Esophagus (tissue), 2 donors: ENCODE measurements around the gene OR2AT4. TPM values are rescaled to one million over a fixed set of nuclear protein-coding genes. Genes with fewer than 3 reads are reported as not detected.
"Not testable (repeated sequence)": the region's sequence is repeated elsewhere in the genome, so short reads cannot be mapped to it uniquely, and the experiment has no call there.

ENCODE experiments used
- H3K27ac ChIP-seq, 2 donors: one replicate each; pipeline ENCODE4 v1.5.1; 2013; ENCODE audit warnings: low read depth in 2 of 2, mild to moderate bottlenecking in 2 of 2, inconsistent platforms in 1 of 2, low read length in 1 of 2, moderate library complexity in 1 of 2
- H3K27me3 ChIP-seq, 2 donors: one replicate each; pipeline ENCODE4 v1.6.1; 2013; ENCODE audit warnings: low read length in 2 of 2, control low read depth in 1 of 2, mild to moderate bottlenecking in 1 of 2; ENCODE audit not compliant: insufficient read depth in 2 of 2, control insufficient read depth in 1 of 2
- H3K36me3 ChIP-seq, 2 donors: one replicate each; pipeline ENCODE4 v1.6.1; 2013; ENCODE audit warnings: low read length in 1 of 2; ENCODE audit not compliant: control insufficient read depth in 2 of 2, insufficient read depth in 2 of 2
- H3K4me1 ChIP-seq, 2 donors: one replicate each; pipeline ENCODE4 v1.6.1; 2013; ENCODE audit warnings: low read length in 1 of 2; ENCODE audit not compliant: control insufficient read depth in 2 of 2, insufficient read depth in 2 of 2
- H3K4me3 ChIP-seq, 2 donors: one replicate each; pipeline ENCODE4 v1.5.1; 2013; ENCODE audit warnings: low read length in 2 of 2, mild to moderate bottlenecking in 2 of 2, low read depth in 1 of 2, moderate library complexity in 1 of 2
- H3K9me3 ChIP-seq, 2 donors: one replicate each; pipeline ENCODE4 v1.6.1; 2013; ENCODE audit warnings: mild to moderate bottlenecking in 2 of 2, low read depth in 1 of 2, low read length in 1 of 2, moderate library complexity in 1 of 2; ENCODE audit not compliant: control insufficient read depth in 2 of 2, insufficient read depth in 1 of 2
- WGBS, 2 donors: extraction: QIAGEN DNeasy Blood & Tissue Kit; methylation state at CpG; one replicate each; pipeline ENCODE4 v1.1.7; 2013; 5-methylcytosine and 5-hydroxymethylcytosine counted together
- polyA plus RNA-seq, 2 donors: library from polyadenylated mRNA; stranded (reverse); fragments of 200-250 nt; gene quantifications; one replicate each; pipeline ENCODE4 v1.2.3, GENCODE V29; 2013
- donor health status: healthy with polysubstance abuse.
- donor health status: Bipolar disorder and iron deficiency.

The OR2AT4 gene
- polyA plus RNA-seq, 2 donors = not detected

DNA sequence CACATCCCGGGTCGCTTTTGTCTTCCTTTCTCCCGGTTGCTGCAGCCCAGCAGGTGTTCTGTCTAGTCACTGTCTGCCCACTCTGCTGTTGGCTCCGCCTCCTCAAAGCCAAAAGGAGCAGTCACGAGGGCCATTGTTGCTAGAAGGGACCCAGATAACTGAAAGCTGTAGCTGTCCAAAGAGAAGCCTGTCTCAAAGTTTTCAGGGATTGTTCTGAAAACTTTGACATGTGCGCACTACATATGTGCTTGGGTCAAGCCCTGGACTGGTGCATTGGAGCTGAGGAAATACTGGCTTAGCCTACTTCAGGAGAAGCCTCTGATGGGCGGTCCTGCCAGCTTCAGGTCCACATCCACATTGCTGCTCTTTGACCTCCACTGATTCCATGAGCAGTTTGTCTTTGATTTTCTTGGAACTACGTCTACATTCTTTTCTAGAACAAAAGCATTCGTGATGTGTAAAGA, 8.8 kb upstream of the OR2AT4 start:
- no peaks in the 10 kb centered on the region for H3K36me3 ChIP-seq
- H3K4me3 ChIP-seq = no peak overlapping the region
- H3K4me1 ChIP-seq = no peaks in the 10 kb centered on the region
- H3K9me3 ChIP-seq = peaks cover 0 to 2% of the 10 kb centered on the region in 2 donors
- H3K27me3 ChIP-seq = no peaks in the 10 kb centered on the region
- H3K27ac ChIP-seq = no peak overlapping the region
- 51 to 60% methylated on average over 9 of the region's 9 CpGs for WGBS, 2 donors

DNA sequence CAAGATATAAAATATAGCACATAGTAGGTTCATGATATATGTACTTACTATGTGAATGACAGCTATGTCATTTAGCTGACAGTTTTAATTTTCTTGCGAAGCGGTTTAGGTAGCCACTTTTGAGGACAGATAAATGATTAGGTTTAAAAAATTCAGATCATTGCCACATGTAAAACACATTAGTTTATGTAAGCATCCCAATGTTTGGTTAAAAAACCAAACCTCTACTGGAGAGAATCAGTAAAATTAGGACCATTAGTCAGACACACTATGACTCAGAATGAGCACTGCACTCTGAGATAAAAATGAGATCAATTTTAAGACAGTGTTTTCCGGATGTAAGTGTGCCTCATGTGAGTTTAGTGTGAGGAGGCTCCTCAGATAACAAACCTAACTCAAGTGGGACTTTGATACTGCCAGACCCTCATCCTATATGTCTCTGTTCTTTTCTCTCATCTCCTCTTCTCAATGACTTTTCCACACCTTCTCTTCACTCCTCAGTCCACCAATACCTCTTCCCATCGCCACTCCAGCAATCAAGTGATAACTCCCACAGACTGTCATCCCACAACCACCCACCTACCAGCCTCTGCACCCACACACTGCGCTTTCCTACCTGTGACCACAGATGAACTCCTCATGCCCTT, 6.8 kb upstream of the OR2AT4 start:
- no peaks in the 10 kb centered on the region for H3K4me1 ChIP-seq
- H3K4me3 ChIP-seq = no peak overlapping the region
- H3K36me3 ChIP-seq = no peaks in the 10 kb centered on the region
- no peaks in the 10 kb centered on the region for H3K27me3 ChIP-seq
- H3K9me3 ChIP-seq = peaks cover 0 to 2% of the 10 kb centered on the region in 2 donors
- WGBS, 2 donors = 67 to 70% methylated on average over 5 of the region's 5 CpGs
- H3K27ac ChIP-seq = no peak overlapping the region

DNA sequence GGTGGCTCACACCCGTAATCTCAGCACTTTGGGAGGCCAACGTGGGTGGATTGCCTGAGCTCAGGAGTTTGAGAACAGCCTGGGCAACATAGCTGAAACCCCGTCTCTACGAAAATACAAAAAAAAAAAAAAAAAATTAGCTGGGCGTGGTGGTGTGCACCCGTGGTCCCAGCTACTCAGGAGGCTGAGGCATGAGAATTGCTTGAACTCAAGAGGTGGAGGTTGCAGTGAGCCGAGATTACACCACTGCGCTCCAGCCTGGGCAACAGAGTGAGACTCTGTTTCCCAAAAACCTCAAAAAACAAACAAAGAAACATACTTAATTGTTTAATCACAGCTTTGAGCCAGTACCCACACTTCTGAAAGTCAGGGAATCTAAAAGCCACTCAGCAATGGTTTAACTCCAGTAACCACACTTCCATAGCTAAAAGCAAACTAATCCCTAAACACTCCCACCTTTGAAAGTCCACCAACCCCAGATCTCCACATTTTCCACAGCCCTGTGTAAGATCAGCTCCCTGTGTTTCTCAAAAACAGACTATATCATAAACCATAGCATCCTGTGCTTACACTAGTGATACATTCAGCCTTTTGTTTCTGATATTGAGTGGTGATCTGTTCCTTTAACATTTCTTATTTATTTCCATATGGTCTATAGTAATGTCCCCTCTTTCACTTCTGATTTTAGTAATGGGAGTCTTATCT, 4.9 kb upstream of the OR2AT4 start:
- Histone ChIP-seq H3K4me3 (no peak overlapping the region), H3K9me3 (peaks cover 0 to 2% of the 10 kb centered on the region in 2 donors), H3K4me1 (no peaks in the 10 kb centered on the region), H3K27ac (no peak overlapping the region), H3K36me3 (no peaks in the 10 kb centered on the region), H3K27me3 (no peaks in the 10 kb centered on the region)
- 82% methylated on average over 8 of the region's 8 CpGs for WGBS, 2 donors

DNA sequence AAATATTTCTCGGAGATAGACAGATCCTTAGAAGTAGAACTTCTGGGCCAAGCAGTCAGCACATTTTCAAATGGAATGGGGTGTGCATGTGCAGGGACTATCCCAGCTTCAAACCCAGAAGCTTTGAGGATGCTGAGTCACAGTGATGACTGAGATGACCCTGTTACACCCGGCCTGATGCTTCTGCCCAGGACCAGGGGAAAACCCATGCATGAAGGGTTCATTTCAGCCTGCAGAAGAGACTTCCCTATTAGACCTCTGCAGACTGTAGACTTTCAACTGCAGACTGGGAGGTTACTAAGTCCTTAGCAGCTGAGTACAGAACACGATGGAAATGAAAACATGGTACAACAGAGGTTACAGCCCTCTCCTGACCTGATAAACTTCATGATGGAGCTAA, 3.6 kb upstream of the OR2AT4 start:
- no peaks in the 10 kb centered on the region for H3K36me3 ChIP-seq
- no peaks in the 10 kb centered on the region for H3K27me3 ChIP-seq
- H3K4me1 ChIP-seq = no peaks in the 10 kb centered on the region
- H3K9me3 ChIP-seq = peaks cover 0 to 2% of the 10 kb centered on the region in 2 donors
- H3K27ac ChIP-seq = no peak overlapping the region
- WGBS, 2 donors = 28 to 34% methylated on average over 3 of the region's 3 CpGs
- H3K4me3 ChIP-seq = no peak overlapping the region

DNA sequence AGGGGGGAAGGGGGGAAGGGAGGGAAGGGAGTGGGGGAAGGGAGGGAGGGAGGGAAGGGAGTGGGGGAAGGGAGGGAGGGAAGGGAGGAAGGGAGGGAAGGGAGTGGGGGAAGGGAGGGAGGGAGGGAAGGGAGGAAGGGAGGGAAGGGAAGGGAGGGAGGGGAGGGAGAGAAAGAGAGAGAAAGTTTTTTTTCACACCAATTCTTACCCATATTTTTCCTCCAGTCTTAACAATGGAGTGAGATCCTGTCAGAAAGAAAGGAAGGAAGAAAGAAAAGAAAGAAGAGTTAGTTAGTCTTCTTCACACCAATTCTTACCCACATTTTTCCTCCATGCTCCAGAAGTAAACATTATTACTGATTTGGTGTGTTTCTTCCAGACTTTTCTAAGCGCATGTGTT, 3.0 kb upstream of the OR2AT4 start:
- Histone ChIP-seq H3K36me3 (no peaks in the 10 kb centered on the region), H3K27me3 (no peaks in the 10 kb centered on the region), H3K9me3 (peaks cover 0 to 2% of the 10 kb centered on the region in 2 donors), H3K27ac (no peak overlapping the region), H3K4me3 (no peak overlapping the region), H3K4me1 (no peaks in the 10 kb centered on the region)
- 93 to 97% methylated on average over 1 of the region's 1 CpG for WGBS, 2 donors

DNA sequence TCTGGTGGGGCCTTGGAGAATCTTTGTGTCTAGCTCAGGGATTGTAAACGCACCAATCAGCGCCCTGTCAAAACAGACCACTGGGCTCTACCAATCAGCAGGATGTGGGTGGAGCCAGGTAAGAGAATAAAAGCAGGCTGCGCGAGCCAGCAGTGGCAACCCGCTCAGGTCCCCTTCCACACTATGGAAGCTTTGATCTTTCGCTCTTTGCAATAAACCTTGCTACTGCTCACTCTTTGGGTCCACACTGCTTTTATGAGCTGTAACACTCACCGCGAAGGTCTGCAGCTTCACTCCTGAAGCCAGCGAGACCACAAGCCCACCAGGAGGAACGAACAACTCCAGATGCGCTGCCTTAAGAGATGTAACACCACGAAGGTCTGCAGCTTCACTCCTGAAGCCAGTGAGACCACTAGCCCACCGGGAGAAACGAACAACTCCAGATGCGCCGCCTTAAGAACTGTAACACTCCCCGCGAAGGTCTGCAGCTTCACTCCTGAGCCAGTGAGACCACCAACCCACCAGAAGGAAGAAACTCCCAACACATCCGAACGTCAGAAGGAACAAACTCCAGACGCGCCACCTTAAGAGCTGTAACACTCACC, 2.3 kb upstream of the OR2AT4 start:
- H3K9me3 ChIP-seq, H3K27me3 ChIP-seq, H3K4me3 ChIP-seq, H3K27ac ChIP-seq, H3K36me3 ChIP-seq, H3K4me1 ChIP-seq: not testable (repeated sequence)
- WGBS, 2 donors = 92% methylated on average over 22 of the region's 22 CpGs

DNA sequence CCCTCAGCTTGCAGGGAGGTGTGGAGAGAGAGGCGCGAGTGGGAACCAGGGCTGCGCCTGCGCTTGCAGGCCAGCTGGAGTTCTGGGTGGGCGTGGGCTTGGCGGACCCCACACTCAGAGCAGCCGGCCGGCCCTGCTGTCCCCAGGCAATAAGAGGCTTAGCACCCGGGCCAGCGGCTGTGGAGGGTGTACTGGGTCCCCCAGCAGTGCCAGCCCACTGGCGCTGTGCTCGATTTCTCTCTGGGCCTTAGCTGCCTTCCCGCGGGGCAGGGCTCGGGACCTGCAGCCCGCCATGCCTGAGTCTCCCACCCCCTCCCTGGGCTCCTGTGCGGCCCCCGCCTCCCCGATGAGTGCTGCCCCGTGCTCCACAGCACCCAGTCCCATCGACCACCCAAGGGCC, 1.5 kb upstream of the OR2AT4 start:
- WGBS, 2 donors = 89 to 94% methylated on average over 17 to 21 of the region's 21 CpGs
- not testable (repeated sequence) for H3K27ac ChIP-seq, H3K4me1 ChIP-seq, H3K4me3 ChIP-seq, H3K27me3 ChIP-seq, H3K36me3 ChIP-seq, H3K9me3 ChIP-seq

DNA sequence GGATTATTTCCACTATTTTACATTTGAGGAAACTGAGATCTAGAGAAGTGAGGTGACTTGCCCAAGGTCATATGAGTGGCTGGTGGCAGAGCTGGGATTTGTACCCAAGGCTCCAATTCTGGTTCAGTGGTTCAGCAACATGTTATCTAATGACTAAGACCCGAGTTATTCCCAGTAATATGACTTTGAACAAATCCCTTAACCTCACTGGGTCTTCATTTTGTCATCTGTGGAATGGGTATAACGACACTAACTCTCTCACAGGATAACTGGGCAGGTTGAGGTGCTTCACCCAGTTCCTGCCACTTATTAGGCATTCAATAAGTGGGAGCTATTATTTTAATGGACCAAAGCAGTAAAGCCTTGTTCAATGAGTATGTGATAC, 489 bp upstream of the OR2AT4 start:
- H3K27ac ChIP-seq = no peak overlapping the region
- WGBS, 2 donors = 55 to 61% methylated on average over 2 of the region's 2 CpGs
- H3K27me3 ChIP-seq = no peaks in the 10 kb centered on the region
- H3K9me3 ChIP-seq = no peaks in the 10 kb centered on the region
- H3K4me3 ChIP-seq = no peak overlapping the region
- H3K4me1 ChIP-seq = no peaks in the 10 kb centered on the region
- H3K36me3 ChIP-seq = no peaks in the 10 kb centered on the region

DNA sequence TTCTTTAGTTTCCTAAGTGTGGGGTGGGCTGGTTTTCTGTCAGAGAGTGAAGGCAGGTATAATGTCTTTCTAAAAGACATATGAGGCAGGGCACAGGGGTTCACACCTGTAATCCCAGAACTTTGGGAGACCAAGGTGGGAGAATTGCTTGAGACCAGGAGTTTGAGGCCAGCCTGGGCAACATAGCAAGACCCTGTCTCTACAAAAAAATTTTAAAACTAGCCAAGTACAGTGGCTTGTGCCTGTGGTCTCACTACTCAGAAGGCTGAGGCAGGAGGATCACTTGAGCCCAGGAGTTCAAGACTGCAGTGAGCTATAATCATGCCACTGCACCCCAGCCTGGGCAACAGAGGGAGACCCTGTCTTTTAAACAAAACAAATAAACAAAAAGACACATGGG, 2.3 kb downstream of the OR2AT4 start:
- not testable (repeated sequence) for H3K4me1 ChIP-seq, H3K4me3 ChIP-seq, H3K27ac ChIP-seq, H3K27me3 ChIP-seq, H3K36me3 ChIP-seq, H3K9me3 ChIP-seq
